GM21423 (cell line): ENCODE results near the gene GTPBP4.
"Not testable (repeated sequence)": the region's sequence is repeated elsewhere in the genome, so short reads cannot be mapped to it uniquely, and the experiment has no call there.

Experiments used
- ATAC-seq: cut with Tn5 transposase; IDR thresholded peaks from one replicate; pipeline ENCODE4 v1.9.1; 2021; ENCODE audit warnings: mild to moderate bottlenecking, moderate library complexity; ENCODE audit not compliant: unreplicated experiment

Gene GTPBP4

GRCh38 chr10:1022413-1022812 is 34.2 kb downstream of the GTPBP4 start:
- no peak for ATAC-seq

GRCh38 chr10:1024103-1024502 is 35.9 kb downstream of the GTPBP4 start:
- ATAC-seq, result no peak

DNA sequence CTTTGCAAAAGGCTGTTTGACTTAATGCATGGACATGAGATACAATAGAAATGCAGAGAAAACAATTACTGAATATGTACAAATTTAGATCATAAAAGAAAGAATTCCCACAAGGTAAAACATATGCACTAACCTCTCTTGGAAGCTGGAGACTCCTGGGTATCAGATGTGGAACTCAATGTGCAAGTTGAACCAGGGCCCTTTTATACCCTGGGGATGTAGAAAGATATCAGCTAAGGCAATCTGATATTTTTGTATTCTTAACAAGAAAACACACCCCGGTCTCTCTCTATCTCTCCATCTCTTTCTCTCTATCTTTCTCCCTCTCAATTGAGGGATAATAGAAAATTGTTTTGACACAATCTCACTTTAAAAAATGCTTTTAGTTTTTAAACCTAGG is 37.4 kb downstream of the GTPBP4 start, which contains the start of gene IDI2:
Gene IDI2, minus strand, starts transcription at position 177 of the 400 bp plus-strand sequence. CDS start 1,136 bp downstream, outside the sequence.
- ATAC-seq, result no peak

DNA sequence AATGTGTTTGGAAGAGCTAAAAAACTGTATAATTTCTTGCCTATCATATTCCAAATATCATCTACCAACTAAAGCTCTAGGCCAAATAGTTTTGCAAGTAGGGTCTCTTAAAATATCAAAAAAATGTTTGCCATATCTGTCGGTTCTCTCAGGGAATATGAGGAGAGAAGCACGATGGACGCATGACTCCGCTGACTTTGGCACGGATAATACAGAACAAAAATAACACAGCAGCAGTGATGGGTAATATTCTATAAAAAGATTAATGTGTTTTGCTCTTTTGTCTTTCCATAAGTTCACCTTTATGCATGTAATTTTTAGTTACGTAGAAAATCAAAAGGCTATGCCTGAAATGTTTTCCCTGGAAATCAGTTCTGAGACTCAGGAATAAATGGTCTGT is 38.3 kb downstream of the GTPBP4 start:
- ATAC-seq, result no peak

GRCh38 chr10:1029838-1030237 is 41.6 kb downstream of the GTPBP4 start:
- no peak for ATAC-seq

DNA sequence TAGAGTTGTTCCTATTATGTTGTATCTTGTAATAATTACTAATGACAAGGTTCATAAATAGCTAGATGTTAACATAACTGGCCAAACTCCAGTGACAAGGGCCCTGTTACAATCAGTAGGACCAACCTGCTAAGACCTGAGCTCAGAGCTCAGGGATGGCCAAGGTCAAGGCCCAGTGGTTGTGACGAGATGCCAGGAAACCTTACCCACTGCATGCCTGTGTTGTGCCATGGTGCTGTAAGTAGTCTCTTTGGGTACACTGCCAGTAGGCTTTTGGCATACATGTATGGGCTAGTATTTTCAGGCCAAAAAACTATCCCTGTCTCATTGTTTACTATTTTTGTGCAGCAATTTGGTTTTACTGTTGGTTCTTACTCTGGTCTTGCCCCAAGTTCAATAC is 45.4 kb downstream of the GTPBP4 start:
- no peak for ATAC-seq

- ATAC-seq, result no peak
Observed at GRCh38 chr10:1034758-1035157, 46.5 kb downstream of the GTPBP4 start.

DNA sequence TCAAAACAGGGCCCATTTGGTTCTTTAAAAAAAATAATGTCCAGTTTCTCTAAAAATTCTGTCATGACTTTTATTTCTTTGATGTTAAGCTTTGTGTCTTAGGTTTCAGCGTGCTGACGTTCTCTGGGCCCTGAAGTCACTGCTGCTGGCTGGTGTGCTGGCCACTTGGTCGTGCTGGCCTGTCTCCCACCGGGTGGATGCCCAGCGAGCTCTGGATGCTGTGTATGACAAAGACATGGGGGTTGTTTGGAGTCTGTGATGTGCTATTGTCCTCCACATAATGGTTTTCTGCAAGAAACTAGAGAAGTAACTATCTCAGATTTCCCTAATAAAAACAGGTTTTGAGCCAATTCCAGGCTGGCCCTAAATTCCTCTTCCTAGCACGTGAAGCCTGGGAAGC is 47.0 kb downstream of the GTPBP4 start:
- ATAC-seq, result no peak

- ATAC-seq, result peak; percentile 82
Observed at GRCh38 chr10:1036341-1036791, 48.1 kb downstream of the GTPBP4 start.

DNA sequence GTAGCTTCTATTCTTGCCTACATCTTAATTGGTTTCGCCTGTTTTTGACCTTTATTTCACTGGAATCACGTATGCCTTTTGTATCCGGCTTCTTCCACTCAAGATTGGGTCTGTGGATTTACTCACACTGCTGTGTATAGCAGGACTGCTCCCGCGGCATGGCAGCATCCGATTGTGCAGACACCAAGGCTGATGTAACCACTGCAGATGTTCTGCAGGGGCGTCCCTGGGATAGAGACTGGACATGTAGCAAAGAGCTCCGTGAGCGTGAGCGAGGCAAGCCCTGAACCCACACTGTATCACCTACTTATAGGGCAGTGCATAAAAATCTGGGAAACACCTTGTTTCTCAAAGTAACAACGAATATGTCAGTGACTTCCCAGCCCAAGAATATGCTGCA is 48.9 kb downstream of the GTPBP4 start:
- no peak for ATAC-seq

DNA sequence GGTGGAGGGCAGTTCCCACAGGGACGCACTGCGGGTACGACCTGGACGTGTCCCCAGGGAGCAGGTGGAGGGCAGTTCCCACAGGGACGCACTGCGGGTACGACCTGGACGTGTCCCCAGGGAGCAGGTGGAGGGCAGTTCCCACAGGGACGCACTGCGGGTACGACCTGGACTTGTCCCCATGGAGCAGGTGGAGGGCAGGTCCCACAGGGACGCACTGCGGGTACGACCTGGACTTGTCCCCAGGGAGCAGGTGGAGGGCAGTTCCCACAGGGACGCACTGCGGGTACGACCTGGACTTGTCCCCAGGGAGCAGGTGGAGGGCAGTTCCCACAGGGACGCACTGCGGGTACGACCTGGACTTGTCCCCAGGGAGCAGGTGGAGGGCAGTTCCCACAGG is 50.5 kb downstream of the GTPBP4 start:
- ATAC-seq, result not testable (repeated sequence)

DNA sequence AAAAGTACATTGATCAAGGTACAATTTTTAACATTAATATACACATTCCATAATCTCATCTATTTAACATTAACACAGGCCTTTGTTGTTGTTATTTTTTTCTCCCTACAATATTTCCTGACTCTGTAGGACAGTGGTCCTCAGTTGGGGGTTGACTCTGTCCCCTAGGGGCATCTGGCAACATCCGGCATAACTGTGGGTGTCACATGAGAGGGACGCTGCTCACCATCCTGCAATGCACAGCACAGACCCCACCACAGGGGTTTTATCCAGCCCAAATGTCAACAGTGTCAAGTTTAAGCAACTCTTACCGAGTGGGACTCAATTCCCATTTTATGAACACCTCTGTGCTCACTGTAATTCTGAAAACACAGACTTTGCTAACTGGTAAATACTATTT is 51.9 kb downstream of the GTPBP4 start:
- no peak for ATAC-seq

GRCh38 chr10:1041514-1041913 is 53.3 kb downstream of the GTPBP4 start:
- ATAC-seq, result no peak

GRCh38 chr10:1043532-1043995 is 55.3 kb downstream of the GTPBP4 start:
- ATAC-seq, result peak; percentile 53

- no peak for ATAC-seq
Observed at GRCh38 chr10:1044146-1044545, 55.9 kb downstream of the GTPBP4 start.

DNA sequence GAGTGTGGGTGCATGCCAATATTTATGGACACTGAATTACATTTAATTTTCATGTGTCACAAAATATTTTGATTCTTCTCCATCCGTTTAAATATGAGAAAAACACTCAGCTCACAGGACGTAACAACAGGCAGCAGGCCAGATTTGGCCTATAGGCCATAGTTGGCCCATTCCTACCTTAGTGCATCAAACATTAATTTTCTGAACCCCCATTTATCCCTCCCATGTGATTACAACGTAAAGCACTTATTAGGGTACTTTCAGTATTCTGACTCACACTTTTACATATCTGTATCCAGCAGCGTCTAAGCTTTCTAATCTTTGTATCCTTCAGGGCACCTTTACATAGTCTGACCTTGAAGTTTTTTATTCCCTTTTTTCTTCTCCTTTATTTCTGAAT is 56.7 kb downstream of the GTPBP4 start:
- no peak for ATAC-seq

- ATAC-seq, result no peak
Observed at GRCh38 chr10:1045415-1045814, 57.2 kb downstream of the GTPBP4 start.

- ATAC-seq, result no peak
Observed at GRCh38 chr10:1047937-1048336, 59.7 kb downstream of the GTPBP4 start.

DNA sequence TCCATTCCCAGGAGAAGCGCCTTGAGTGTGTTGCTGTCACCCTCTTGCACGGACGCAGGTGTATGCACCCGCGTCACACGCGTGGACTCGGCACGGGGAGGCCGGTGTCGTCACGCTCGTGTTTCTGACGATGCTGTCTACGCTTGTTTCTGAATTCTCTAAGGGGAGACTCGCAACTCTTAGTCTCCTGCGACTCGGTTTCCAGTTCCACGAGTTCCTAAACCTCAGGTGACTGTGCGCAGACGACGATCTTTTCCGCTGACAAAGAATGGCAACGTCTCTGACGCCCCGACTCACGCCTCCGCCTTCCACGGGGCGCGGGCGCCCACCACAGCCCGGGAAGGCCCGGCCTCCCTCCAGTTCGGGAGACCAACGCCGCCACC is 60.1 kb downstream of the GTPBP4 start:
- ATAC-seq, result no peak

DNA sequence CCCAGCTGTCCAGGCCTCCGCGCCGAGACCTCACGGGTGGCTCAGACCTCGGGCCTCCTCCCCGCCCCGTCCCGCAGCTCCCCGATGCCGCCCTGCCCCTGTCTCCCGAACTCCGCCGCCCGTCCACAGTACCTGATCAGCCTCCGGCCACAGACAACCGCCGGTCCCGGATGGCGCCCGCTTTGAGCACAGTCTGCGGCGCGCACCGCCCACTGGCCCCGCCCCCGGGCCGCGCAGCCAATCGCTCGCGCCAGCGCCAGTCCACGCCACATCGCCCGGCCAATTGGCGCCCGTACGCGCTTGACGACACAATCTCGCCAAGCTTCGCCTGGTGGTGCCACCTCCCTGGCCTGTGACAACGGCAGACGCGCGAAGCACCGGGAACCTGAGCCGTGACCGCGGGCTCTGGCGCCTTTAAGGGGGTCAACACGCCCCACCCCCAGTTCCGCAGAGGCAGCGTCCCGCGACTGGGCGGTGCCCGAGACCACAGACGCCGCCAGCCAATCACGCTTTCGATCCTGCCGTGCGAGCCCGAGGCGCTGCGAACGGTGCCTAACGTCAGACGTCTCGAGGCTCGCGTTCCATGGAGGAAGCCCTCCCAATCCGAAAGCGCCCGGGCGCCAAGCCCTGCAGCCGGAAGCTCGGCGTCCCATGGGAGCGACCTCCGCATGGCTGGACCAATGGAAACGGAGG is 60.6 kb downstream of the GTPBP4 start, which contains the start of gene IDI1:
Gene IDI1, minus strand, starts transcription at position 388 of the 693 bp plus-strand sequence. Its CDS starts 116 bp downstream, at position 272.
- ATAC-seq, result peak; percentile 76

DNA sequence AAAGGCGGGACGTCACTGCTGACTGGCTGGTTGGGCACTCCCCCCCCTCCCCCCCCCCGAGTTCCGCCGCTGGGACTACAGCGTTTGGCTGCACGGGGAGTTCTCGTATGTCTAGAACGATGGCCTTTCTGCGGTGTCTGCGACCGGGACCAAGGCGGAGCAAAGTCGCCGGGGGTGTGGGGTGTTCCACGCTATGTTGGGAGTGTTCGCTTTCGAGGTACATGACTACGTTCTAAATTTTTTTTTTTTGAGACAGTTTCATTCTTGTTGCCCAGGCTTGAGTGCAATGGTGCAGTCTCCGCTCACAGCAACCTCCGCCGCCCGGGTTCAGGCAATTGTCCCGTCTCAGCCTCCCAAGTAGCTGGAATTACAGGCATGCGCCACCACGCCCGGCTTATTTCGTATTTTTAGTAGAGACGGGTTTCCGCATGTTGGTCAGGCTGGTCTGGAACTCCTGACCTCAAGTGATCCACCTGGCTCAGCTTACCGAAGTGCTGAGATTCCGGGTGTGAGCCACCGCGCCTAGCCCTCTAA is 61.3 kb downstream of the GTPBP4 start:
- ATAC-seq, result no peak

- no peak for ATAC-seq
Observed at GRCh38 chr10:1050145-1050544, 61.9 kb downstream of the GTPBP4 start.
